ENCODE measurements around the gene ZNF438. TPM values are rescaled to one million over a fixed set of nuclear protein-coding genes. Genes with fewer than 3 reads are reported as not detected.
"Not testable (repeated sequence)": the region's sequence is repeated elsewhere in the genome, so short reads cannot be mapped to it uniquely, and the experiment has no call there.

Gene ZNF438
- total and polyA plus RNA-seq, 7 experiments from 2014 or later: 3.9 to 9.4 (median 4.2) TPM

DNA sequence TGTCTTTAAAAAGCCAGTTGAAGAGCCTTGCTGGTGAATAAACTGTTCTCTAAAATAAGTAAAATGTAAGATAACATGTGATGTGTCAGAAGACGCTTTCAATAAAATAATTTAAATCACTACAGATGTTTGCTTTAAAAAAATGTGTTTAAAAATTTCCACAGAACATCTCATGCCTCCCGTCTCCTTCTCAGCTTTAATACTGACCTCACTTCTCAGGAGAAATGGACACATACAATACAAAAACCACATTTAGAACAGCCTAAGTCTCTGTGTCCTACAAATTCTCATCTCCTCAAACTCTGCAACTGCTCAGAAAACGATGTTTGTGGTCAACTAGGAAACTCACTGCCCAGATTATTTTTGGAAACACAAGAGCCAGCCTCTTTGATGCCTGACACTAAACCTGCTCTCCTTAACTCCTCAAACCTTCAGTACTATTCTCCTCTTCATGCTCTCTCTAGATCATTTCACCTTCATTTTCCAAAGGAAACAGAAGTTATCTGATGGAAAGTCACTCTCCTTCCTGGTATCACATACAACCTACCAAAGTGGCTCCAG lies 120.3 kb downstream of the ZNF438 start:
- no peaks in the 10 kb centered on the region for H3K27me3 Mint-ChIP-seq
- no peaks in the 10 kb centered on the region for H3K4me1 Mint-ChIP-seq
- H3K4me3 Mint-ChIP-seq: no peak overlapping the region
- ChIA-PET CTCF (no interaction called here), POLR2A (no interaction called here)
- DNase-seq (no peak), ATAC-seq (no peak)
- Histone ChIP-seq H3K4me3 (ENCODE audit: low read length) (no peak overlapping the region), H3K36me3 (ENCODE audit: control insufficient read depth in 2 of 3, insufficient read depth in 3 of 3, low read length in 3 of 3) (peaks cover 0 to 4% (median 0%) of the 10 kb centered on the region in 3 experiments), H3K27me3 (ENCODE audit: control insufficient read depth in 2 of 2, insufficient read depth in 2 of 2, low read length in 2 of 2) (no peaks in the 10 kb centered on the region), H3K27ac (ENCODE audit: low read depth, low read length) (no peak overlapping the region), H3K4me1 (ENCODE audit: control insufficient read depth in 2 of 2, insufficient read depth in 2 of 2, low read length in 2 of 2) (no peaks in the 10 kb centered on the region), H3K9me3 (ENCODE audit: control insufficient read depth in 2 of 3, low read length in 3 of 3) (no peaks in the 10 kb centered on the region)
- H3K27ac Mint-ChIP-seq: no peak overlapping the region
- intact Hi-C loops (cut with micrococcal nuclease): no loop called here
- peaks cover 0 to 25% (median 17%) of the 10 kb centered on the region in 5 donors for H3K36me3 Mint-ChIP-seq
- H3K9me3 Mint-ChIP-seq: no peaks in the 10 kb centered on the region

DNA sequence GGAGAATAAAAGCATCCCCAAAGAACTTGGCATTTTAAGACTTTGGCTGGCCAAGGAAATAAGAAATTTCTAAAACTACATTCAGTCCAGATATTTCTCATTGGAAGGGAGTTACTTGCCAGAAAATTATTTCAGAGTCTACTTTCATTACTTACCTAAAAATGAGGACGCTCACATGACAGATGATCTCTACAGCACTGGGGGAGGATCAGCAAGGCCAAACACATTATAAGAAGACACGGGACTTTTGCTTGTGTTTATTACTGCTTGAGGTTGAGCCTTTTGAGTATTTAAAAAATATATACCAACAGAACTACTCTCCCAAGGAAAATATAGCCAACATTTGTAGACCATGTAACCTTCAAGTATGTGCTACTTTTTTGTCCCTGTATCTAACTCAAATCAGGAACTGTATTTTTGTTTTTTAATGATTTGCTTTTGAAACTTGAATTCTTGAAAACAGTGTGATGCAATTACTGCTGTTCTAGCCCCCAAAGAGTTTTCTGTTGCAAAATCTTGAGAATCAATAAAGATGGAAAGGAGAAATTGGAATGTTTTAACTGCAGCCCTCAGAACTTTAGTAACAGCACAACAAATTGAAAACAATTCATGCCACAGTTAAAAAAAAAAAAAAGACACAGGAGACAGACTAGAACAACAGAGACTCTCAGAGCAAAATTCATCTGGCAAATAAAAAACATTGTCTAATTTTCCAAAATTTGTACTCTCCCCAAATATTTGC lies 128.1 kb downstream of the ZNF438 start:
- H3K4me3 ChIP-seq (ENCODE audit: low read length): no peak overlapping the region
- no peaks in the 10 kb centered on the region for H3K4me1 ChIP-seq (ENCODE audit: control insufficient read depth in 2 of 2, insufficient read depth in 2 of 2, low read length in 2 of 2)
- H3K36me3 ChIP-seq (ENCODE audit: control insufficient read depth in 2 of 3, insufficient read depth in 3 of 3, low read length in 3 of 3): peaks cover 0 to 4% (median 0%) of the 10 kb centered on the region in 3 experiments
- Mint-ChIP-seq H3K27me3 (no peaks in the 10 kb centered on the region), H3K4me3 (no peak overlapping the region), H3K9me3 (peaks cover 0 to 13% (median 0%) of the 10 kb centered on the region in 11 donors), H3K36me3 (peaks cover 0 to 68% (median 46%) of the 10 kb centered on the region in 5 donors), H3K27ac (no peak overlapping the region), H3K4me1 (peaks cover 0 to 7% (median 0%) of the 10 kb centered on the region in 7 donors)
- DNase-seq (no peak), ATAC-seq (no peak)
- no peaks in the 10 kb centered on the region for H3K27me3 ChIP-seq (ENCODE audit: control insufficient read depth in 2 of 2, insufficient read depth in 2 of 2, low read length in 2 of 2)
- H3K27ac ChIP-seq (ENCODE audit: low read depth, low read length): no peak overlapping the region
- intact Hi-C loops (cut with micrococcal nuclease): no loop called here
- CTCF ChIA-PET: no interaction called here
- POLR2A ChIA-PET: no interaction called here
- H3K9me3 ChIP-seq (ENCODE audit: control insufficient read depth in 2 of 3, low read length in 3 of 3): no peaks in the 10 kb centered on the region

DNA sequence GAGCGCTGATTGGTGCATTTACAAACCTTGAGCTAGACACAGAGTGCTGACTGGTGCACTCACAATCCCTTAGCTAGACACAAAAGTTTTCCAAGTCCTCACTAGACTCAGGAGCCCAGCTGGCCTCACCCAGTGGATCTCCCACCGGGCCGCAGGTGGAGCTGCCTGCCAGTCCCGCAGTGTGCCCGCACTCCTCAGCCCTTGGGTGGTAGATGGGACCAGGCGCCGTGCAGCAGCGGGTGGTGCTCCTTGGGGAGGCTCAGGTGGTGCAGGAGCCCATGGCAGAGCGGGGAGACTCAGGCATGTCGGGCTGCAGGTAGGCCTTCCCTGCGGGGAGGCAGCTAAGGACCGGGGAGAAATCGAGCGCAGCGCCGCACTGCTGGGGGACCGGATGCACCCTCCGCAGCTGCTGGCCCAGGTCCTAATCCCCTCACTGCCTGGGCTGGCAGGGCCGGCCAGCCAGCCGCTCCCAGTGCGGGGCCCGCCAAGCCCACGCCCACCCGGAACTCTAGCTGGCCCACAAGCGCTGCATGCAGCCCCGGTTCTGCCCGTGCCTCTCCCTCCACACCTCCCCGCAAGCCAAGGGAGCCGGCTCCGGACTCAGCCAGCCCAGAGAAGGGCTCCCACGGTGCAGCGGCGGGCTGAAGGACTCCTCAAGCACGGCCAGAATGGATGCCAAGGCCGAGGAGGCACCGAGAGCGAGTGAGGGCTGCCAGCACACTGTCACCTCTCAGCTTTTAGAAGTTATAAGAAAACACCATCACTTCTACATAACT lies 128.9 kb downstream of the ZNF438 start:
- H3K27me3 ChIP-seq (ENCODE audit: control insufficient read depth in 2 of 2, insufficient read depth in 2 of 2, low read length in 2 of 2): no peaks in the 10 kb centered on the region
- Mint-ChIP-seq H3K36me3 (peaks cover 0 to 61% (median 41%) of the 10 kb centered on the region in 5 donors), H3K4me3 (no peak overlapping the region), H3K4me1 (peaks cover 0 to 7% (median 0%) of the 10 kb centered on the region in 7 donors), H3K27ac (no peak overlapping the region), H3K27me3 (no peaks in the 10 kb centered on the region), H3K9me3 (peaks cover 0 to 14% (median 0%) of the 10 kb centered on the region in 11 donors)
- intact Hi-C loops (cut with micrococcal nuclease): no loop called here
- H3K9me3 ChIP-seq (ENCODE audit: control insufficient read depth in 2 of 3, low read length in 3 of 3): no peaks in the 10 kb centered on the region
- POLR2A ChIA-PET: no interaction called here
- H3K36me3 ChIP-seq (ENCODE audit: control insufficient read depth in 2 of 3, insufficient read depth in 3 of 3, low read length in 3 of 3): no peaks in the 10 kb centered on the region
- no peak overlapping the region for H3K4me3 ChIP-seq (ENCODE audit: low read length)
- ATAC-seq (no peak), DNase-seq (no peak)
- H3K27ac ChIP-seq (ENCODE audit: low read depth, low read length): no peak overlapping the region
- no peaks in the 10 kb centered on the region for H3K4me1 ChIP-seq (ENCODE audit: control insufficient read depth in 2 of 2, insufficient read depth in 2 of 2, low read length in 2 of 2)
- CTCF ChIA-PET: no interaction called here

DNA sequence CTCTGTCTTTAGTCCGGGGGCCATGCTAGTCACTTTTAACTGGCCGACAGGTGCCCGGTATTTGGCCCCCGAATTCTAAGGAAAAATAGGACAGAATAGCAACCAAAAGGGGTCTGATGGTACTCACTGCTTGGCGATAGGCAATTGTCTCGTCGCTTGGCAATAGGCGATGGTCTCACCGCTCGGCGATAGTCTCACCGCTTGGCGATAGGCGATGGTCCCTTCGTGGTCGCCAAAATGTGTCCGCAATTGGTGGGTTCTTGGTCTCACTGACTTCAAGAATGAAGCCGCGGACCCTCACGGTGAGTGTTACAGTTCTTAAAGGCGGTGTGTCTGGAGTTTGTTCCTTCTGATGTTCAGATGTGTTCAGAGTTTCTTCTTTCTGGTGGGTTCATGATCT lies 130.2 kb downstream of the ZNF438 start:
- H3K9me3 Mint-ChIP-seq: peaks cover 0 to 14% (median 0%) of the 10 kb centered on the region in 11 donors
- POLR2A ChIA-PET; H3K27me3 ChIP-seq (ENCODE audit: control insufficient read depth in 2 of 2, insufficient read depth in 2 of 2, low read length in 2 of 2); H3K4me3 ChIP-seq (ENCODE audit: low read length); H3K9me3 ChIP-seq (ENCODE audit: control insufficient read depth in 2 of 3, low read length in 3 of 3); H3K27ac Mint-ChIP-seq; H3K27me3 Mint-ChIP-seq; H3K36me3 ChIP-seq (ENCODE audit: control insufficient read depth in 2 of 3, insufficient read depth in 3 of 3, low read length in 3 of 3); DNase-seq; H3K27ac ChIP-seq (ENCODE audit: low read depth, low read length); ATAC-seq; intact Hi-C loops (cut with micrococcal nuclease); CTCF ChIA-PET; H3K4me1 Mint-ChIP-seq; H3K4me1 ChIP-seq (ENCODE audit: control insufficient read depth in 2 of 2, insufficient read depth in 2 of 2, low read length in 2 of 2); H3K4me3 Mint-ChIP-seq: not testable (repeated sequence)
- H3K36me3 Mint-ChIP-seq: peaks cover 0 to 50% (median 39%) of the 10 kb centered on the region in 5 donors

GRCh38 chr10:30898964-30899363 lies 132.7 kb downstream of the ZNF438 start:
- no peaks in the 10 kb centered on the region for H3K27me3 Mint-ChIP-seq
- H3K27ac Mint-ChIP-seq: no peak overlapping the region
- H3K27me3 ChIP-seq (ENCODE audit: control insufficient read depth in 2 of 2, insufficient read depth in 2 of 2, low read length in 2 of 2): no peaks in the 10 kb centered on the region
- no peak for DNase-seq
- H3K4me3 ChIP-seq (ENCODE audit: low read length): no peak overlapping the region
- no peak overlapping the region for H3K27ac ChIP-seq (ENCODE audit: low read depth, low read length)
- no peak overlapping the region for H3K4me3 Mint-ChIP-seq
- peaks cover 0 to 14% (median 0%) of the 10 kb centered on the region in 11 donors for H3K9me3 Mint-ChIP-seq
- no peak for ATAC-seq
- H3K4me1 Mint-ChIP-seq: peaks cover 0 to 8% (median 0%) of the 10 kb centered on the region in 7 donors
- peaks cover 0 to 34% (median 26%) of the 10 kb centered on the region in 5 donors for H3K36me3 Mint-ChIP-seq
- H3K36me3 ChIP-seq (ENCODE audit: control insufficient read depth in 2 of 3, insufficient read depth in 3 of 3, low read length in 3 of 3): no peaks in the 10 kb centered on the region
- POLR2A ChIA-PET: no interaction called here
- CTCF ChIA-PET: no interaction called here
- intact Hi-C loops (cut with micrococcal nuclease): no loop called here
- no peaks in the 10 kb centered on the region for H3K4me1 ChIP-seq (ENCODE audit: control insufficient read depth in 2 of 2, insufficient read depth in 2 of 2, low read length in 2 of 2)
- no peaks in the 10 kb centered on the region for H3K9me3 ChIP-seq (ENCODE audit: control insufficient read depth in 2 of 3, low read length in 3 of 3)

- Mint-ChIP-seq H3K36me3 (peaks cover 0 to 25% (median 23%) of the 10 kb centered on the region in 5 donors), H3K9me3 (peaks cover 0 to 14% (median 0%) of the 10 kb centered on the region in 11 donors), H3K4me1 (peaks cover 0 to 10% (median 0%) of the 10 kb centered on the region in 7 donors), H3K27me3 (no peaks in the 10 kb centered on the region), H3K27ac (peak overlapping the region in 2 of 9 donors; percentile 26 to 28), H3K4me3 (no peak overlapping the region)
- POLR2A ChIA-PET: no interaction called here
- H3K36me3 ChIP-seq (ENCODE audit: control insufficient read depth in 2 of 3, insufficient read depth in 3 of 3, low read length in 3 of 3): no peaks in the 10 kb centered on the region
- ATAC-seq (peak; percentile 12), DNase-seq (no peak)
- intact Hi-C loops (cut with micrococcal nuclease): no loop called here
- no peak overlapping the region for H3K27ac ChIP-seq (ENCODE audit: low read depth, low read length)
- no peaks in the 10 kb centered on the region for H3K9me3 ChIP-seq (ENCODE audit: control insufficient read depth in 2 of 3, low read length in 3 of 3)
- no peaks in the 10 kb centered on the region for H3K27me3 ChIP-seq (ENCODE audit: control insufficient read depth in 2 of 2, insufficient read depth in 2 of 2, low read length in 2 of 2)
- CTCF ChIA-PET: no interaction called here
- no peak overlapping the region for H3K4me3 ChIP-seq (ENCODE audit: low read length)
- H3K4me1 ChIP-seq (ENCODE audit: control insufficient read depth in 2 of 2, insufficient read depth in 2 of 2, low read length in 2 of 2): no peaks in the 10 kb centered on the region
These were observed 134.1 kb downstream of the ZNF438 start for GRCh38 chr10:30897547-30897946.

Measured in naive thymus-derived CD4-positive, alpha-beta T cell (primary cell).